CD4-positive, alpha-beta T cell treated with Interleukin-2 at 100 ng/mL for 4 hours (primary cell): ENCODE results near the gene ZFAND4.
"Not testable (repeated sequence)": the region's sequence is repeated elsewhere in the genome, so short reads cannot be mapped to it uniquely, and the experiment has no call there.

Experiments
- DNase-seq: peaks from one replicate; pipeline ENCODE4 v3.0.0-alpha.2; 2020; ENCODE audit warnings: low spot score

ZFAND4 gene

GRCh38 chr10:45672181-45673073 lies at the start of gene ZFAND4:
ZFAND4 (minus strand) TSS chr10:45672772; CDS start chr10:45663725, 9,047 bp downstream.
- peak; percentile 93 for DNase-seq

GRCh38 chr10:45721503-45721902 lies 48.9 kb upstream of the ZFAND4 start:
- not testable (repeated sequence) for DNase-seq

DNA sequence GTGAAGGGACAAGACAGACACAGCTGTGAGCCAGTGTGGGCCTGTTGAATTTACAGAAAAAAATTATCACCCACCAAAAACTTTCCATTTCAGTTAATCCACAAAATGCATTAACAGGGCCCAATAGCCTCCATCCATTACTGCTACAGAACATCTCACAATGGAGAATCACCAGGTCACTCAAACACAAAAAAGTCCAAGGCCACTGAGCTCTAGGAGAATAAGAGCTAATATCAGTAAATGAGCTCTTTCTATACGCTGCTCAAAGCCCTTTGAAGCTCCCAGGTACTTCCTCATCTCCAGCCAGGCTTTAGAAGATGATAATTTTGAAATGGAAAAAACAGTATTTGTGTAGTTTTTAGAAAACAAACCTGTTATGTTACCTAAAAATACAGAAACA lies 45.1 kb upstream of the ZFAND4 start:
- not testable (repeated sequence) for DNase-seq

DNA sequence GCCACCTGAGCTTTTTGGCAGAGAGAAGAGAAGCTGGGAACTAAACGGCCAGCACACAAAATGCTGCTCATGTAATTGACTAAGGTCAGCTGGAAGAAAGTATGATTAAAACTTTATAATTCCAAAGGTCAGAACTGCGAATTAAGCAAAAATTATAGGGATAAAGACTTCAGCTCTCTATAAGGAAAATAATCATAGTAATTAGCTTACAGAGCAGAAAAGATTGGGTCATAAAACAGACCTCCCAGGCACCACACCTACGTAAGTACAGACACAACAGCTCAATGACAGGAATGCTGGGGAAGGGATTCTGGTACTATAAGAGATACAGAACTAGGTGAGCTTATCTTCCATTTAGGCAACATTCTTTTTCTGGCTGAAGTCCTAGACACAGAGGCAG lies 44.5 kb upstream of the ZFAND4 start:
- DNase-seq = not testable (repeated sequence)

DNA sequence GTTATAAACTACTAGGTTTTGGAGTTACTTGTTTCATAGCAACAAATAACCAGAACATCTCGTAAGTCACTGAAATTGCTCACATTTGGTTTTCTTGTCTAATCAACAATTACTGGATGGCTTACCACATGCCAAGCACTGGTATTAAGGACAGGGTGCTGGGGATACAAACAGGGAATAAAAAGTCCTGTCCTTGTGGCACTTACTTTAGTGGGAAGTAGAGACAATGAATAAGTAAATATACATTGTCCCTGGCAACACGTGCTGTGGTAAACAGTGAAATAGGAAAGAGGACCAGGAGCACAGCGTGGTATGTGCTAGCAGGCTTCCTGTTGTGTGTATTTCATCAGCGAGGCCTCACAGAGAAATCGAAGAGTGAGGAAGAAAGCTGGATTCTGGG lies 38.7 kb upstream of the ZFAND4 start:
- not testable (repeated sequence) for DNase-seq

DNA sequence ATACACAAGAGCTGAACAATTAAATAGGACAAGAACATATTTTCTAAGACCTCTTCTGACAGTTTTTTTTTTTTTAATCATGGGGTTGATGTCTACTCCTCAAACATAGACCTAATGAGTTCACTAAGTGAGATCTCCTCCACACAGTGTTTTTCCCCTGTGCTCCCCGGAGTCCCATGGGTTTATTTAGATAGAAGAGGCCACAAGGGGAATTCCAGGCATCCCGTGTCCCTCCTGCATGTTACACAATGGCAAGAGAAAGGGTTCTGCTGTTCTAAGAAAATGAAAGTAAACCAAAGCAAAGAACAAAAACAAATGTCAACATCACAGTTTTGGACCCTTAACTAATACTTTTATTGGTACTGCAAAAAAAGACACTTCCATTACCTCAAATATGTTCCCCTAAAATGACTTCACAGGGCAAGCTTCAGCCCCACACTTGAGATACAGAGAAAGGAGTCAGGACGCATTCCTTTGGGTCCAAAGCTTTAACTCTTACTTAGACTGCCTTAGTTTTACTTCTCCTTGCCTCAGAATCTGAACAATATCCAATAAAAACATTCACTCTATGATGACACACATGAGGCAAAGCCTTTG lies 37.7 kb upstream of the ZFAND4 start:
- DNase-seq = not testable (repeated sequence)

DNA sequence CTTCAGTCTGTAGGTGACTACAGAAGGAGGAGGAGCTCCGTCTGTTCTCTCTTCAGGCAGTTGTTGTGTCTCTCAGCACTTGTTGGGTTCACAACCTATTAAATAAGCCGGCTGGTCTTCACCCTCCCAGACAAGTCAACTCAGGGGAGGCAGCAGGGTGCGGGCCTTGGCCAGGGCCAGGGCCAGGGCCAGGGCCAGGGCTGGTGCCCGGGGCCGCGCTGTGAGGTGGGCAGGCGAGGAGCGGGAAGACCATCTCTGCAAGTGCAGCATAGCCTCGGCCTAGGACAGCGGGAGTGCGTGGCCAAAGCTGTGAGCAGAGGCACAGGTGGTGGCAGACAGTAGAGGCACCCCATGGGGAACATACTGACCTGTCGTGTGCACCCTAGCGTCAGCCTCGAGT lies 5.9 kb upstream of the ZFAND4 start:
- not testable (repeated sequence) for DNase-seq

DNA sequence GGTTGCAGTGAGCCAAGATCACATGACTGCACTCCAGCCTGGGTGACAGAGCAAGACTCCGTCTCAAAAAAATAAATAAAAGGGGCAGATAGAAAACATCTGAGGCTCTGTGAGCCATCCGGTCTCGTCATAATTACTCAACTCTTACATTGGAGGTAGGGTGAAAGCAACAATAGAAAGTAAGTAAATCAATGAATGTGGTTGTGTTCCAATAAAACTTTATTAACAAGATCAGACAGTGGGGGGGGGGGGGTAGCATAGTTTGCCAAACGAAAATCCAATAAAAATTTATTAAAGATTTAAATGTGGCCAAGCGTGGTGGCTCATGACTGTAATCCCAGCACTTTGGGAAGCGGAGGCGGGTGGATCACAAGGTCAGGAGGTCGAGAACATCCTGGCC lies 2.8 kb upstream of the ZFAND4 start:
- DNase-seq = no peak

DNA sequence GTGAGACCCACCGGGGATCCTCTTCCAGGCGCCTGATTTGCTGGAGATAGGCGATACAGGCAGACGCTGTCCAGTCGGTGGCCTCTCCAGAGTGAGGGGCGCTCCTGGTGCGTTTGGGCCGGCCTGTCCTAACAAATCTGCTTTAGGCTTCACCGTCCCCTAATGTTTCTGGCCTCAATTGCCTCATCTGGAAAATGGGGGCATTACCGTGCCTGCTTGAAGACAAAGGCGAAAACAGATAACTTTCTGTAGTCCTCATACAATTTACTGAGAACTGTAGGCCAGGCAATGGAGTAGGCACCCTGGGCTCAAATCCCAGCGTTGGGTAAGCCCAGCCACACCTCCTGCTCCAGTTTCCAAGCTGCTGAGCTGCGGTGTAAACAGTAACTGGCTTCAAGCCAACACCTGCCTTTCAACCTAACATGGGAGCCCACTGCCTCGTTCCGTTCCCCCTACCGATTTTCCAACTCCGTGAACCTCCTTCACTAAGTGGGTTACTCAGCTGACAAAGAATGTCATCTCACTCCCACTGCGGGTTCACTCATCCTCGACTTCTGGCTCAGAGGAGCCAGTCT lies 589 bp upstream of the ZFAND4 start:
- no peak for DNase-seq

GRCh38 chr10:45671300-45671699 lies 1.3 kb downstream of the ZFAND4 start:
- DNase-seq = not testable (repeated sequence)

DNA sequence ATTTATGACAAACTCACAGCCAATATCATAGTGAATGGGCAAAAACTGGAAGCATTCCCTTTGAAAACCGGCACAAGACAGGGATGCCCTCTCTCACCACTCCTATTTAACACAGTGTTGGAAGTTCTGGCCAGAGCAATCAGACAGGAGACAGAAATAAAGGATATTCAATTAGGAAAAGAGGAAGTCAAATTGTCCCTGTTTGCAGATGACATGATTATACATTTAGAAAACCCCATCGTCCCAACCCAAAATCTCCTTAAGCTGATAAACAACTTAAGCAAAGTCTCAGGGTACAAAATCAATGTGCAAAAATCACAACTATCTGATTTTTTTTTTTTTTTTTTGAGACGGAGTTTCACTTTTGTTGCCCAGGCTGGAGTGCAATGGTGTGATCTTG lies 2.7 kb downstream of the ZFAND4 start:
- DNase-seq = not testable (repeated sequence)

DNA sequence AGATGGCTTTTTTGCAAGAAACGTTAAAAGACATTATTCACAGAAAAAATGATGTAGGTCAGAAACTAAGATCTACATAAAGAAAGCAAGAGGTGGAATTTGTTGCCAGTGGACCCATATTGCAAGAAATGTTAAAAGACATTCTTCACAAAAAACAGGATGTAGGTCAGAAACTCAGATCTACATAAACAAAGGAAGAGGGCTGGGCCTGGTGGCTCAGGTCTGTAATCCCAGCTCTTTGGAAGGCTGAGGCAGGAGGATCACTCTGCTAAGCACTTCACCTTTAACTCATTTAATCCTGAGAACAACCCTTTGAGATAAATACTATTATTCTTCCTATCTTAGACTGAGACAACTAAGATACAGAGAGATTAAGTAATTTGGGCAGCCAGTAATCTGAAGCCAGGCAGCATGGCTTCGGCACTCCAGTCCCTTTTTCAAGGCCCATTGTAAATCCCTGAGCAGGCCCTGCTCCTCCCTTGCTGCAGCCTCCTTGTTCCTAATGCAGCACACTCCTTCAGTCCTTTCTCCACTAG lies 11.6 kb downstream of the ZFAND4 start:
- DNase-seq = no peak

GRCh38 chr10:45657033-45657926 lies 15.3 kb downstream of the ZFAND4 start:
- no peak for DNase-seq

DNA sequence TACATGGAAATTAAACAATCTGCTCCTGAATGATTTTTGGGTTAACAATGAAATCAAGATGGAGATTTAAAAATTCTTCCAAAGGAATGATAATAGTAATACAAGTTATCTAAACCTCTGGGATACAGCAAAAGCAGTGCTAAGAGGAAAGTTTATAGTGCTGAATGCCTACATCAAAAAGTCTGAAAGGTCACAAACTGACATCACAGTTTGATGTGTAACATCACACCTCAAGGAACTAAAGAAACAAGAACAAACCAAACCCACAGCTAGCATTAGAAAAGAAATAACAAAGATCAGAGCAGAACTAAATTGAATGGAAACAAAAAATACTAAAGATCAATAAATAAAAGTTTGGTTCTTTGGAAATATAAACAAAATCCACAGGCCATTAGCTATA lies 17.4 kb downstream of the ZFAND4 start:
- no peak for DNase-seq

DNA sequence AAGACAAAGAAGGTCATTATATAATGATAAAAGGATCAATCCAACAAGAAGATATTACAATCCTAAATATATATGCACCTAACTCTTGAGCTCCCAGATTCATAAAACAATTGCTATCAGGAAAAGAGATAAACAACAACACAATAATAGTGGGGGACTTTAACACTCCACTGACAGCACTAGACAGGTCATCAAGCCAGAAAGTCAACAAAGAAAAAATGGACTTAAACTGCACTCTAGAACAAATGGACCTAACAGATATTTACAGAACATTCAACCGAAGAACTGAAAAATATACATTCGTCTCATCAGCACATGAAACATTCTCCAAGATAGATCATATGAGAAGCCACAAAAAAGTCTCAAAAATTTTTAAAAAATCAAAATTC lies 17.8 kb downstream of the ZFAND4 start:
- not testable (repeated sequence) for DNase-seq

DNA sequence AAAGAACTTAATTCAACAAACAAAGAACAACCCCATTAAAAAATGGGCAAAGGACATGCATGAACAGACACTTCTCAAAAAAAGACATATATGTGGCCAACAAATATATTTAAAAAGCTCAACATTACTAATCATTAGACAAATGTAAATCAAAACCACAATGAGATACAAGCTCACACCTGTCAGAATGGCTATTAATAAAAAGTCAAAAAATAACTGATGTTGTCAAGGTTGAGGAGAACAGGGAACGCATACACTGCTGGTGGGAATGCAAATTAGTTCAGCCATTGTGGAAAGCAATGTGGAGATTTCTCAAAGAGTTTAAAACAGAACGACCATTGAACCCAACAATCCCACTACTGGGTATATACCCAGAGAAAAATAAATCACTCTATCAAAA lies 19.1 kb downstream of the ZFAND4 start:
- DNase-seq = no peak

- DNase-seq = no peak
Measured at GRCh38 chr10:45652511-45652910, 20.1 kb downstream of the ZFAND4 start.

- no peak for DNase-seq
Measured at GRCh38 chr10:45649296-45649695, 23.3 kb downstream of the ZFAND4 start.

DNA sequence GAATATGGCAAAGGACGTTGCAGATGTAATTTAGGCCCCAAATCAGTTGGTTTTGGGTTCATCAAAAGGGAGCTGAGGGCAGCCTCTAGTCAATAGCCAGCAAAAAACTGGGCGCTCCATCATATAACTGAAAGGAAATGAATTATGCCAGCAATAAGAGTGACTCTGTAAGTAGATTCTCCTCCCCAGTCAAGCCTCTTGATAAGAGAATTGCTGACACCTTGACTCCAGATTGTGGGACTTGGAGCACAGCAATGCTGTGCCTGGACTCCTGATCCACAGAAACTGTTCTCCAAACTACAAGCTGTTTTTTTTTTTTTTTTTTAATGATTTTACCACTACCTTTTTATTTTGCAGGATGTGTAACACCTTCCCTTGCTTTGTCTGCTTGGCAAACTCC lies 25.5 kb downstream of the ZFAND4 start:
- no peak for DNase-seq

DNA sequence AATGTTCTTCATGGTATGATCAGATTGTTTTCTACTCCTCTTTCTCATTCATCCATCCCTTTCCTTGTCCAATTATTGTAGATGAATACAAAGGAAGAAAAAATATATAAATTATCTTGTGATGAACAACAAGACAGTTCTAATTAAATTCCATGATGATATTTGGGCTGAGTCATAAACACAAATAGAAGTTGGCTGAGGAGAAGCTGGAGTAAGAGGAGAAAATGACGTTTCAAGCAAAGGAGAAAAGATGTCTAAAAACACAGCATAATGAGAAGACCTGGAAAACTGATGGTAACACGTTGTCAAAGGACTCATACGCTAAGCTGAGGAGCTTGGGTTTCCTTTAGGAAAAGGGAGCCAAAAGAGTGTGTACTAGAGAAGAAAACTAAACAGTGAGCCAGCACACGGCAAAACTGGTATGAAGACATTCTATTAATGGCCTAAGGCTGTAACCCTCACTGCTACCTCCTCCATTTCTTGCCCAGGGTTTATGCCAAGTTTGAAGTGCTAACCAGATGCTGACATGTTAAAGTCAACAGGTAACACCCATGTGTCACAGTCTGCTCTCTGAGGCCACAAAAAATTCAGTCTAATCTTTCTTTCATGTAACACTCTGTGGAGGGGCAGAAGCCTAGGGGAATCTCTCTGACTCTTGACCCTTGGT lies 26.1 kb downstream of the ZFAND4 start:
- DNase-seq = no peak

DNA sequence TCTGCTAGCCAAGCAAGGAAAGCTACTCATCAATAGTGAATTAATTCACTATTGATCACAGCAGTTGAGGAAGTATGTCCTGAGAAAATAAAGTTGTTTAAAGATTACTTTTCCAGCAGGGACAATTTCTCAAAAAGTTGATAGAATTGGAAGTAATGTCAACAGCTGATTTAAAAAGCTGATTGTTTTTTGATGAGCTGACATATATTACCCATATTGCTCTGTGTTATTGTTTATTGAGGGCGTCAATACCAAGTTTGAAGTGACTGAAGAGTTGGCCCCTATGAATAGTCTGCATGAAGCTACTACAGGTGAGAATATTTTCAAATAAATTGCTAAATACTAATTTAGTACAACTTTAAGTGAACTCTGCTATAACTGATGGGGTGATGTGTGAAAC lies 28.0 kb downstream of the ZFAND4 start:
- no peak for DNase-seq
